ENCODE measurements around the gene SERPINE2. TPM values are rescaled to one million over a fixed set of nuclear protein-coding genes. Genes with fewer than 3 reads are reported as not detected.

The SERPINE2 gene
- total and polyA plus RNA-seq, 9 donors: 42.5 to 264 (median 101) TPM

GRCh38 chr2:223932816-223933800 is 106.0 kb downstream of the SERPINE2 start:
- intact Hi-C loops (cut with DNase I): no loop called here
- H3K27ac ChIP-seq: no peak overlapping the region
- WGBS, 3 donors: 35 to 44% (median 39%) methylated on average over 6 of the region's 6 CpGs
- peaks cover 19% of the 10 kb centered on the region for H3K4me1 ChIP-seq (ENCODE audit: insufficient read depth)
- DNase-seq: no peak
- no peaks in the 10 kb centered on the region for H3K9me3 ChIP-seq
- TF ChIP-seq, protein P1, sequence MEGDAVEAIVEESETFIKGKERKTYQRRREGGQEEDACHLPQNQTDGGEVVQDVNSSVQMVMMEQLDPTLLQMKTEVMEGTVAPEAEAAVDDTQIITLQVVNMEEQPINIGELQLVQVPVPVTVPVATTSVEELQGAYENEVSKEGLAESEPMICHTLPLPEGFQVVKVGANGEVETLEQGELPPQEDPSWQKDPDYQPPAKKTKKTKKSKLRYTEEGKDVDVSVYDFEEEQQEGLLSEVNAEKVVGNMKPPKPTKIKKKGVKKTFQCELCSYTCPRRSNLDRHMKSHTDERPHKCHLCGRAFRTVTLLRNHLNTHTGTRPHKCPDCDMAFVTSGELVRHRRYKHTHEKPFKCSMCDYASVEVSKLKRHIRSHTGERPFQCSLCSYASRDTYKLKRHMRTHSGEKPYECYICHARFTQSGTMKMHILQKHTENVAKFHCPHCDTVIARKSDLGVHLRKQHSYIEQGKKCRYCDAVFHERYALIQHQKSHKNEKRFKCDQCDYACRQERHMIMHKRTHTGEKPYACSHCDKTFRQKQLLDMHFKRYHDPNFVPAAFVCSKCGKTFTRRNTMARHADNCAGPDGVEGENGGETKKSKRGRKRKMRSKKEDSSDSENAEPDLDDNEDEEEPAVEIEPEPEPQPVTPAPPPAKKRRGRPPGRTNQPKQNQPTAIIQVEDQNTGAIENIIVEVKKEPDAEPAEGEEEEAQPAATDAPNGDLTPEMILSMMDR (IDR thresholded peaks at IDR 0.05): no peak
- TF ChIP-seq POLR2A (IDR thresholded peaks at IDR 0.05): no peak
- TF ChIP-seq EP300 (IDR thresholded peaks at IDR 0.05): no peak
- H3K27me3 ChIP-seq: no peaks in the 10 kb centered on the region
- no peaks in the 10 kb centered on the region for H3K36me3 ChIP-seq
- no peak overlapping the region for H3K4me3 ChIP-seq

DNA sequence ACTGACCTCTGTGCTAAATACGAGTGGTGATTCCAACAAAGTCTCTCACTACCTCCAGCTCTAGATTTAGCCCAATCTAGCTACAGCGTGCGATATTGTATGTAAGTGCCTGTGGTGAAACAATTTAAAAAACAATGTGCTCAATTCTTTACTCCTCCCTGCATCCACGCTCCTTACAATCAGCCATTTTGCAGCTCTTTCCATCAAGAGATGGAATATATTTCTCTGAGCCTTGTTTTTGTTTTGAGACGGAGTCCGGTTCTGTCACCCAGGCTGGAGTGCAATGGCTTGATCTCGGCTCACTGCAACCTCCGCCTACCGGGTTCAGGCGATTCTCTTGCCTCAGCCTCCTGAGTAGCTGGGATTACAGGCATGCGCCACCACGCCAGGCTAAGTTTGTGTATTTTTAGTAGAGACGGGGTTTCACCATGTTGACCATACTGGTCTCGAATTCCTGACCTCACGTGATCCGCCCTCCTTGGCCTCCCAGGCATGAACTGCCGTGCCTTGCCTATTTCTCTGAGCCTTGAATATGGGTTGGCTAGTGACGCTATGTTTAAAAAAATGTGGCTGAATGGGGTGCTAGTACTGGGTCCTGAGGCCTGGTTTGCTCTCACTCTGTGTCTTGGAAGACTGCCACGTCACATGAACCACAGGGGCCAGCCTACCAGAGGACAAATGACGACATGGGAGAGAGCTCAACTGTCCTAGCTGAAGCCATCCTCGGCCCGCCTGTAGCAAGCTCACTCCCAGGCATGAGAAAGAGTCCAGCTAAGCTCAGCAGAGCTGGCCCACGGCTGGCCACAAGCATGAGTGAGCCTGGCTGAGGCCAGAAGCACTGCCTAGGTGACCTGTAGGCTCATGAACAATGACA is 108.7 kb downstream of the SERPINE2 start:
- no peak for DNase-seq
- Histone ChIP-seq H3K27ac (no peak overlapping the region), H3K4me1 (ENCODE audit: insufficient read depth) (peaks cover 10% of the 10 kb centered on the region), H3K27me3 (no peaks in the 10 kb centered on the region), H3K4me3 (no peak overlapping the region), H3K36me3 (no peaks in the 10 kb centered on the region), H3K9me3 (no peaks in the 10 kb centered on the region)
- WGBS, 3 donors: 83 to 86% (median 84%) methylated on average over 23 of the region's 23 CpGs
- intact Hi-C loops (cut with DNase I): no loop called here
- TF ChIP-seq POLR2A (IDR thresholded peaks at IDR 0.05) (no peak), EP300 (IDR thresholded peaks at IDR 0.05) (no peak)
- TF ChIP-seq, protein P1 (IDR thresholded peaks at IDR 0.05): no peak

- H3K36me3 ChIP-seq: no peaks in the 10 kb centered on the region
- H3K9me3 ChIP-seq: no peaks in the 10 kb centered on the region
- H3K4me3 ChIP-seq: no peak overlapping the region
- 68 to 71% (median 69%) methylated on average over 4 of the region's 4 CpGs for WGBS, 3 donors
- no peak for DNase-seq
- H3K27ac ChIP-seq: no peak overlapping the region
- no peaks in the 10 kb centered on the region for H3K27me3 ChIP-seq
- peaks cover 10% of the 10 kb centered on the region for H3K4me1 ChIP-seq (ENCODE audit: insufficient read depth)
- no peak for TF ChIP-seq EP300 (IDR thresholded peaks at IDR 0.05)
- TF ChIP-seq, protein P1 (IDR thresholded peaks at IDR 0.05): no peak
- TF ChIP-seq POLR2A (IDR thresholded peaks at IDR 0.05): no peak
- intact Hi-C loops (cut with DNase I): no loop called here
Observed at GRCh38 chr2:223929571-223930102, 109.4 kb downstream of the SERPINE2 start.

All from ovary (tissue), 9 donors.